HL-60 (cell line): ENCODE measurements around the gene CYP4F22.

Experiments
- CTCF ChIP-seq: IDR thresholded peaks from one replicate; pipeline ENCODE4 v1.5.1; 2011; ENCODE audit warnings: low read length, control low read depth, inconsistent platforms; ENCODE audit not compliant: insufficient read depth
- GABPA ChIP-seq: IDR thresholded peaks from 2 replicates; pipeline ENCODE4 v1.6.1; 2012; ENCODE audit warnings: low read depth
- POLR2AphosphoS5 ChIP-seq: IDR thresholded peaks from 2 replicates; pipeline ENCODE4 v1.6.1; 2012; ENCODE audit warnings: low read depth
- REST ChIP-seq: IDR thresholded peaks from 2 replicates; pipeline ENCODE4 v1.6.1; 2012; ENCODE audit warnings: low read depth; ENCODE audit not compliant: insufficient replicate concordance
- SPI1 ChIP-seq: IDR thresholded peaks from 2 replicates; pipeline ENCODE4 v1.6.1; 2012; ENCODE audit warnings: low read depth, mild to moderate bottlenecking, borderline replicate concordance

- TF ChIP-seq POLR2AphosphoS5 (no peak), CTCF (no peak), REST (no peak), GABPA (no peak), SPI1 (no peak; the same call in 1 of the 2 replicates)
Observed at GRCh38 chr19:15516363-15516762, 8.0 kb downstream of the CYP4F22 start.
